Activated CD4-positive, alpha-beta T cell treated with anti-CD3 and anti-CD28 coated beads for 36 hours (primary cell): ENCODE data around the gene SLC25A26. TPM values are rescaled to one million over a fixed set of nuclear protein-coding genes. Genes with fewer than 3 reads are reported as not detected.
"Not testable (repeated sequence)": the region's sequence is repeated elsewhere in the genome, so short reads cannot be mapped to it uniquely, and the experiment has no call there.

Experiments
- ATAC-seq: fragments of 200-7000 bp; cut with Tn5 transposase; one replicate; pipeline ENCODE4 v1.10.0; 2021; ENCODE audit warnings: mild to moderate bottlenecking, moderate library complexity
- CTCF ChIA-PET: fragments of 350-600 bp; sonication (Branson Sonifier 250); formaldehyde crosslinking; loops from one replicate; lab custom pipeline; 2021; ENCODE audit warnings: antibody characterized with exemption; lab: Charles Lee
- POLR2A ChIA-PET: fragments of 350-600 bp; sonication (Branson Sonifier 250); formaldehyde crosslinking; loops from one replicate; lab custom pipeline; 2021; ENCODE audit warnings: antibody characterized with exemption, inconsistent platforms; lab: Charles Lee
- DNase-seq: peaks from one replicate; pipeline ENCODE4 v3.0.0-alpha.2; 2020
- H3K27ac Mint-ChIP-seq: one replicate; pipeline ENCODE4 v1.8.0; 2021; ENCODE audit warnings: mixed read lengths
- H3K27me3 Mint-ChIP-seq: one replicate; pipeline ENCODE4 v1.8.0; 2021; ENCODE audit warnings: mixed read lengths
- H3K36me3 Mint-ChIP-seq: one replicate; pipeline ENCODE4 v1.8.0; 2021; ENCODE audit warnings: low read depth, mixed read lengths
- H3K4me1 Mint-ChIP-seq: one replicate; pipeline ENCODE4 v1.8.0; 2021; ENCODE audit warnings: mixed read lengths
- H3K4me3 Mint-ChIP-seq: one replicate; pipeline ENCODE4 v1.8.0; 2021; ENCODE audit warnings: mild to moderate bottlenecking, moderate library complexity, mixed read lengths
- H3K9me3 Mint-ChIP-seq: one replicate; pipeline ENCODE4 v1.8.0; 2021; ENCODE audit warnings: low read depth, mixed read lengths
- intact Hi-C, 2 experiments: fragments of 100-400 bp; cut with DNase I in 1 of 2; cut with micrococcal nuclease in 1 of 2; formaldehyde crosslinking; loops; one replicate each; pipeline versions ENCODE4 v1.14.2 to v1.15.1; 2022 to 2024; cut with DNase I, micrococcal nuclease
- total RNA-seq, 2 experiments: library from RNA; stranded (reverse); gene quantifications; one replicate each; pipeline ENCODE4 v1.2.3, GENCODE V29; 2021

Gene SLC25A26
- total RNA-seq, 2 experiments from 2014 or later = 14.2 to 22.7 TPM

- ChIA-PET POLR2A (no interaction called here), CTCF (interaction anchor here (0.8 to 2.5 kb wide), 4 partner anchors 8 to 553 kb away, joined by 3 to 13 read pairs (median 3); no protein-coding TSS in a partner anchor)
- H3K27ac Mint-ChIP-seq = no peak overlapping the region
- intact Hi-C loops = no loop called here
- H3K27me3 Mint-ChIP-seq = no peaks in the 10 kb centered on the region
- H3K36me3 Mint-ChIP-seq = peaks cover 26% of the 10 kb centered on the region
- no peaks in the 10 kb centered on the region for H3K9me3 Mint-ChIP-seq
- H3K4me1 Mint-ChIP-seq = no peaks in the 10 kb centered on the region
- DNase-seq (no peak), ATAC-seq (no peak)
- H3K4me3 Mint-ChIP-seq = no peak overlapping the region
Observed at GRCh38 chr3:66269411-66269810, 48.6 kb downstream of the SLC25A26 start.

GRCh38 chr3:66270288-66270687 lies 49.5 kb downstream of the SLC25A26 start:
- CTCF ChIA-PET = interaction anchor here (1.0 to 2.5 kb wide), 2 partner anchors 16 to 552 kb away, joined by 3 to 13 read pairs; no protein-coding TSS in a partner anchor
- Mint-ChIP-seq H3K27ac (no peak overlapping the region), H3K36me3 (peaks cover 21% of the 10 kb centered on the region), H3K4me1 (no peaks in the 10 kb centered on the region), H3K9me3 (no peaks in the 10 kb centered on the region), H3K27me3 (no peaks in the 10 kb centered on the region), H3K4me3 (no peak overlapping the region)
- POLR2A ChIA-PET = no interaction called here
- ATAC-seq = no peak
- no peak for DNase-seq
- intact Hi-C loops = loop anchor here in 1 of 2 experiments (10.0 kb wide), 1 partner anchor 135 kb away; no protein-coding TSS in a partner anchor

DNA sequence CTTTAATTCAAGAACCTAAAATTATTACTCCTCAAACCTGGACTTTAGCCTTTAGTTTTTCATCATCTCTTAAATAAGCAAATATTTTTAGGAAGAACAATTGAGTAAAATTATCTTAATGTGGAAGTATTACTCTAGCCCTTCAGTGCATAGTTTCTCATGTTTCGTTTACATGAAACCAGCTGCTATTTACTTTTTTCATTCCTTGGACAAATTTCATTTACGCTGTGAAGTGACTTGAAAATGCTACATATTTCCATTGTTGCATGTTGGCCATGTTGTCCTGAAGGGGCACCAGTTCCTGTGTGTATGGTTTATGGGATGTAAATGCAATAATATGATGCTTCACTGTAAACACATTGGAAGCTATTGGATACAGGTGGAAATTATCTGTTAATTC lies 49.9 kb downstream of the SLC25A26 start:
- ATAC-seq = no peak
- ChIA-PET CTCF (interaction anchor here (1.0 to 2.5 kb wide), 2 partner anchors 17 to 552 kb away, joined by 3 to 13 read pairs; no protein-coding TSS in a partner anchor), POLR2A (no interaction called here)

GRCh38 chr3:66271231-66271630 lies 50.4 kb downstream of the SLC25A26 start:
- H3K27ac Mint-ChIP-seq = no peak overlapping the region
- ATAC-seq (no peak), DNase-seq (no peak)
- intact Hi-C loops = loop anchor here in 1 of 2 experiments (10.0 kb wide), 1 partner anchor 134 kb away; no protein-coding TSS in a partner anchor
- H3K4me1 Mint-ChIP-seq = no peaks in the 10 kb centered on the region
- H3K27me3 Mint-ChIP-seq = no peaks in the 10 kb centered on the region
- H3K9me3 Mint-ChIP-seq = no peaks in the 10 kb centered on the region
- CTCF ChIA-PET = interaction anchor here (0.7 to 2.5 kb wide), 3 partner anchors 17 to 551 kb away, joined by 3 to 13 read pairs (median 5); no protein-coding TSS in a partner anchor
- H3K4me3 Mint-ChIP-seq = no peak overlapping the region
- POLR2A ChIA-PET = no interaction called here
- peaks cover 15% of the 10 kb centered on the region for H3K36me3 Mint-ChIP-seq

More for the DNA sequence above, 49.9 kb downstream of the SLC25A26 start:
- Mint-ChIP-seq H3K27me3 (no peaks in the 10 kb centered on the region), H3K36me3 (peaks cover 17% of the 10 kb centered on the region), H3K4me3 (no peak overlapping the region), H3K9me3 (no peaks in the 10 kb centered on the region), H3K4me1 (no peaks in the 10 kb centered on the region), H3K27ac (no peak overlapping the region)
- intact Hi-C loops = loop anchor here in 1 of 2 experiments (10.0 kb wide), 1 partner anchor 134 kb away; no protein-coding TSS in a partner anchor
- no peak for DNase-seq

- intact Hi-C loops = loop anchor here in 1 of 2 experiments (10.0 kb wide), 1 partner anchor 133 kb away; no protein-coding TSS in a partner anchor
- Mint-ChIP-seq H3K27ac (no peak overlapping the region), H3K27me3 (no peaks in the 10 kb centered on the region), H3K9me3 (no peaks in the 10 kb centered on the region), H3K4me1 (peaks cover 2% of the 10 kb centered on the region), H3K36me3 (peaks cover 15% of the 10 kb centered on the region), H3K4me3 (no peak overlapping the region)
- POLR2A ChIA-PET = no interaction called here
- DNase-seq (no peak), ATAC-seq (no peak)
- CTCF ChIA-PET = interaction anchor here (0.7 kb wide), 1 partner anchor 272 kb away, joined by 3 read pairs; no protein-coding TSS in a partner anchor
Observed at GRCh38 chr3:66272016-66272415, 51.2 kb downstream of the SLC25A26 start.

DNA sequence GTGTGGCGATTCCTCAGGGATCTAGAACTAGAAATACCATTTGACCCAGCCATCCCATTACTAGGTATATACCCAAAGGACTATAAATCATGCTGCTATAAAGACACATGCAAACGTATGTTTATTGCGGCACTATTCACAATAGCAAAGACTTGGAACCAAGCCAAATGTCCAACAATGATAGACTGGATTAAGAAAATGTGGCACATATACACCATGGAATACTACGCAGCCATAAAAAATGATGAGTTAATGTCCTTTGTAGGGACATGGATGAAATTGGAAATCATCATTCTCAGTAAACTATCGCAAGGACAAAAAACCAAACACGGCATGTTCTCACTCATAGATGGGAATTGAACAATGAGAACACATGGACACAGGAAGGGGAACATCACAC lies 54.0 kb downstream of the SLC25A26 start:
- H3K27ac Mint-ChIP-seq, ATAC-seq, DNase-seq, H3K4me3 Mint-ChIP-seq, POLR2A ChIA-PET, H3K27me3 Mint-ChIP-seq, CTCF ChIA-PET, H3K9me3 Mint-ChIP-seq: not testable (repeated sequence)
- intact Hi-C loops = loop anchor here in 1 of 2 experiments (5.0 to 10.0 kb wide), 2 partner anchors 130 to 467 kb away; no protein-coding TSS in a partner anchor
- Mint-ChIP-seq H3K4me1 (peaks cover 15% of the 10 kb centered on the region), H3K36me3 (peaks cover 11% of the 10 kb centered on the region)

GRCh38 chr3:66276705-66277274 lies 56.0 kb downstream of the SLC25A26 start:
- H3K9me3 Mint-ChIP-seq = no peaks in the 10 kb centered on the region
- intact Hi-C loops = loop anchor here (1.0 to 10.0 kb wide), 7 partner anchors 96 to 546 kb away; partner anchors contain the start of gene LRIG1 (in 1 of the 2)
- H3K27me3 Mint-ChIP-seq = no peaks in the 10 kb centered on the region
- H3K27ac Mint-ChIP-seq = no peak overlapping the region
- H3K4me3 Mint-ChIP-seq = no peak overlapping the region
- POLR2A ChIA-PET = no interaction called here
- peaks cover 11% of the 10 kb centered on the region for H3K36me3 Mint-ChIP-seq
- CTCF ChIA-PET = interaction anchor here (0.6 to 4.4 kb wide), 12 partner anchors 8 to 546 kb away, joined by 3 to 24 read pairs (median 4); no protein-coding TSS in a partner anchor
- DNase-seq (peak; percentile 69), ATAC-seq (no peak)
- H3K4me1 Mint-ChIP-seq = peaks cover 24% of the 10 kb centered on the region

- H3K27ac Mint-ChIP-seq = no peak overlapping the region
- ATAC-seq = no peak
- peaks cover 7% of the 10 kb centered on the region for H3K36me3 Mint-ChIP-seq
- no peak for DNase-seq
- ChIA-PET POLR2A (interaction anchor here (0.7 kb wide), 1 partner anchor 99 kb away, joined by 3 read pairs; no protein-coding TSS in a partner anchor), CTCF (interaction anchor here (0.6 to 4.4 kb wide), 6 partner anchors 17 to 537 kb away, joined by 3 to 24 read pairs (median 4); no protein-coding TSS in a partner anchor)
- no peaks in the 10 kb centered on the region for H3K9me3 Mint-ChIP-seq
- H3K4me3 Mint-ChIP-seq = no peak overlapping the region
- H3K4me1 Mint-ChIP-seq = peaks cover 24% of the 10 kb centered on the region
- intact Hi-C loops = loop anchor here in 1 of 2 experiments (5.0 to 10.0 kb wide), 2 partner anchors 126 to 463 kb away; no protein-coding TSS in a partner anchor
- no peaks in the 10 kb centered on the region for H3K27me3 Mint-ChIP-seq
Observed at GRCh38 chr3:66279168-66279567, 58.4 kb downstream of the SLC25A26 start.

GRCh38 chr3:66280304-66280703 lies 59.5 kb downstream of the SLC25A26 start:
- no peaks in the 10 kb centered on the region for H3K27me3 Mint-ChIP-seq
- no peak overlapping the region for H3K4me3 Mint-ChIP-seq
- CTCF ChIA-PET = interaction anchor here (0.6 to 4.4 kb wide), 3 partner anchors 98 to 536 kb away, joined by 3 to 24 read pairs (median 3); no protein-coding TSS in a partner anchor
- ATAC-seq = no peak
- no peak for DNase-seq
- H3K4me1 Mint-ChIP-seq = peaks cover 24% of the 10 kb centered on the region
- H3K27ac Mint-ChIP-seq = no peak overlapping the region
- intact Hi-C loops = no loop called here
- H3K36me3 Mint-ChIP-seq = peaks cover 12% of the 10 kb centered on the region
- POLR2A ChIA-PET = no interaction called here
- H3K9me3 Mint-ChIP-seq = no peaks in the 10 kb centered on the region

GRCh38 chr3:66291922-66292321 lies 71.1 kb downstream of the SLC25A26 start:
- H3K9me3 Mint-ChIP-seq, intact Hi-C loops: not testable (repeated sequence)

DNA sequence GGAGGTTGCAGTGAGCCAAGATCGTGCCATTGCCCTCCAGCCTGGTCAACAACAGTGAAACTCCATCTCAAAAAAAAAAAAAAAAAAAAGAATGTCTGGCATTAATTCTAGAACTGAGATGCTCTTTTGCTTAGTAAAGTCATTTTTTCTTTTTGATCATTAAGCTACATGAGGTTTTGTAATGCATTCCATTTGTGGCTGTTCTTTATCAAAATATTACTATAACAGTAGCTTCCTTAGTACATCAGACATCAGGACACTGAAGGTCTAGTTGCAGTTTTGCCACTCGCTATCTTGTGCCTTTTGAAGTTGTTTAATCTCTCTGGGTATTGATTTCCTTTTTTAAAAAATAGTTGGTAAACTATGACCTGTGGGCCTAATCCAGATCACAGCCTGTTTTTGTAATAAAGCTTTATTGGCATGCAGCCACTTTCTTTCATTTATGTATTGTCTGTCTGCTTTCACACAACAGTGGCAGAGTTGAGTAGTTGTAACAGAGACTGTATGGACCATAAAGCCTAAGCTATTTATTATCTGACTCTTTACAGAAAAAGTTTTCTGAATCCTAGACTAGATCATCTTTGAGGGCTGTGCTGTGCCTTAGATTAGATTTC lies 76.6 kb downstream of the SLC25A26 start:
- Mint-ChIP-seq H3K27me3 (no peaks in the 10 kb centered on the region), H3K36me3 (peaks cover 7% of the 10 kb centered on the region), H3K4me3 (no peak overlapping the region), H3K27ac (peak overlapping the region; percentile 48), H3K4me1 (peaks cover 35% of the 10 kb centered on the region), H3K9me3 (no peaks in the 10 kb centered on the region)
- DNase-seq (no peak), ATAC-seq (no peak)
- ChIA-PET CTCF (interaction anchor here (0.6 to 1.7 kb wide), 4 partner anchors 76 to 102 kb away, joined by 3 to 4 read pairs (median 4); no protein-coding TSS in a partner anchor), POLR2A (interaction anchor here (0.7 kb wide), 1 partner anchor 16 kb away, joined by 8 read pairs; no protein-coding TSS in a partner anchor)
- intact Hi-C loops = no loop called here

More at GRCh38 chr3:66291922-66292321, 71.1 kb downstream of the SLC25A26 start:
- H3K27ac Mint-ChIP-seq, POLR2A ChIA-PET, H3K27me3 Mint-ChIP-seq, H3K4me3 Mint-ChIP-seq, DNase-seq, ATAC-seq: not testable (repeated sequence)
- CTCF ChIA-PET = interaction anchor here (0.5 to 1.9 kb wide), 2 partner anchors 530 to 681 kb away, joined by 3 read pairs; no protein-coding TSS in a partner anchor
- Mint-ChIP-seq H3K36me3 (peaks cover 35% of the 10 kb centered on the region), H3K4me1 (peaks cover 15% of the 10 kb centered on the region)
